GM21737 (cell line): ENCODE results near the gene PRDM10.
A peak's percentile ranks its signal among the peaks of the same experiment; 100 is the strongest.
"Not testable (repeated sequence)": the region's sequence is repeated elsewhere in the genome, so short reads cannot be mapped to it uniquely, and the experiment has no call there.

ENCODE experiments used
- ATAC-seq: cut with Tn5 transposase; IDR thresholded peaks from one replicate; pipeline ENCODE4 v1.9.1; 2021; ENCODE audit warnings: mild to moderate bottlenecking, moderate library complexity; ENCODE audit not compliant: unreplicated experiment

PRDM10 gene

GRCh38 chr11:130020323-130020722, 17.7 kb upstream of the PRDM10 start:
- ATAC-seq = no peak

GRCh38 chr11:130015846-130016245, 13.2 kb upstream of the PRDM10 start:
- ATAC-seq = not testable (repeated sequence)

- ATAC-seq = no peak
These were observed 5.7 kb upstream of the PRDM10 start for GRCh38 chr11:130008326-130008725.

- no peak for ATAC-seq
These were observed 4.3 kb upstream of the PRDM10 start for GRCh38 chr11:130006929-130007328.

GRCh38 chr11:130003717-130004001, 1.0 kb upstream of the PRDM10 start:
- peak; percentile 19 for ATAC-seq

- peak; percentile 75 for ATAC-seq
These were observed 446 bp upstream of the PRDM10 start for GRCh38 chr11:130002846-130003716.

GRCh38 chr11:130001461-130002351, 929 bp downstream of the PRDM10 start:
- ATAC-seq = peak; percentile 28

- no peak for ATAC-seq
These were observed 2.0 kb downstream of the PRDM10 start for GRCh38 chr11:130000552-130001176.

- no peak for ATAC-seq
These were observed 3.2 kb downstream of the PRDM10 start for GRCh38 chr11:129999407-129999806.

- ATAC-seq = no peak
These were observed 3.7 kb downstream of the PRDM10 start for GRCh38 chr11:129998905-129999304.

GRCh38 chr11:129998107-129998506, 4.5 kb downstream of the PRDM10 start:
- ATAC-seq = no peak

GRCh38 chr11:129997513-129997912, 5.1 kb downstream of the PRDM10 start:
- no peak for ATAC-seq

- ATAC-seq = no peak
These were observed 6.3 kb downstream of the PRDM10 start for GRCh38 chr11:129996113-129996870.

- ATAC-seq = no peak
These were observed 7.5 kb downstream of the PRDM10 start for GRCh38 chr11:129995163-129995562.

- no peak for ATAC-seq
These were observed 10.3 kb downstream of the PRDM10 start for GRCh38 chr11:129992161-129992944.

- ATAC-seq = no peak
These were observed 13.4 kb downstream of the PRDM10 start for GRCh38 chr11:129989149-129989813.

GRCh38 chr11:129987950-129988349, 14.7 kb downstream of the PRDM10 start:
- ATAC-seq = no peak

- no peak for ATAC-seq
These were observed 16.8 kb downstream of the PRDM10 start for GRCh38 chr11:129985823-129986222.

- no peak for ATAC-seq
These were observed 22.5 kb downstream of the PRDM10 start for GRCh38 chr11:129980086-129980485.
